HG03565 (cell line): ENCODE data around the gene OTX2.

Source experiments
- ATAC-seq: cut with Tn5 transposase; IDR thresholded peaks from one replicate; pipeline ENCODE4 v1.9.1; 2021; ENCODE audit warnings: mild to moderate bottlenecking, moderate library complexity; ENCODE audit not compliant: unreplicated experiment

OTX2 gene

DNA sequence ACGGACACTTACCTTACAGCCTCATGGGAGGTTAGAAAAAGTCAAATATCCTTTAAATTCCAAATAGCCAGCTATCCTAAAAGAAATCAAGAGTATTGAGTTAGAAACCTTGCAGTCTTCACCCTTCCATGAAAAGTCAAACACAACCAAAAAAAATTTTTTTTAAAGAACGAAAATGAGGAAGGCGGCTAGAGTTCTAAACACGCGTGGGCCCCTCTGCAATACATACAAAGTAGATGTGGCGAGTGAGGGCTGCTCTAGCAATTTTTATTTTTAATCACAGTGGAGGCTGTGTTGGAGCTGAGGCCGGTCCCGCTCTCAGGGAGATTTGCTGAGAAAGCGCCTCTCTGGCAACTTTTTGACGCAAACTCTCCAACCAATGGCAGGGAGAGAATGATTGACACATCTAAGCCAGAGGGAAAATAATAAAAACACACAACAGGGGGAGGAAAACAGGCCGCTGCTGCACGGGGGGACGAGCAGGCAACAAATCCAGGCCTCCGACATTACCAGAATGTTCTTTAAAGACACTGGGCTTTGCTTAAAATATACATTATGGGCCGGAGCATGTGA lies at the start of gene OTX2:
Gene OTX2, minus strand, starts transcription at position 333 of the 573 bp plus-strand sequence. CDS start 5,023 bp downstream, outside the sequence.
- no peak for ATAC-seq

DNA sequence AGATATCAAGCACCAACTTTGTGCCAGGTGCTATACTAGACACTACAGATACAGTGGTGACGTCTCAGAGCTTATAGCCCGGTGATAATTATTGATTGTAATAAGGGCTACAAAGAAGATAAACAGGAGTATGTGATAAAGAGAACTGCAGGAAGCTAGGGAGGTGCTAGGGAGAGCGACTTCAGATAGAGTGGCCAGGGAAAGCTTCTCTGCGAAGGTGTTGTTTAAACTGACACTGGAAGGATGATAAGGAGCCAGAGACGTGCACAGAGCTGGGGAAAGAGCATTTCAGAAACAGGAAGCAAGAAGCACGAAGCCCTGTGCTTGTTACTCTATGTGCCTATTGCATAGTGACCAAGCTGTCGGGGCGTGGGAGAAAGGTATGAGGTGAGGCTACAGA lies 48.1 kb upstream of the OTX2 start:
- ATAC-seq: no peak

DNA sequence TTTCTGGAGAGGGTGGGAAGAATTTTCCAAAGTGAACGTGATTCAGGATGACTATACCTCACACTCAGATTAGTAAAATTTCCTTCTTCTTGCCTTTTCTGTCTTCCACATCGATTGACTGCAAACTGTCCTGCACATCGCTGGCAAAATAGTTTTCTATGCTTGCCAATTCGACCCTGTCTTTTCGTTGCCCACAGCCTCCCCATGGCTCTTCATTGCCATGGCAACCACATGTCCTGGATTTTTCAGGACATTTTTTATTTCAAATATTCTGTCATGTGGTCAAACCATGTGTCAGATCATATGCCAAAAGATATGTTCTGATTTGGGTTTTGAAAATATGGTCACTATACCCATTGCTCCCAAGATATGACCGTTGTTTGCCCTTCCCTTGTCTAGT lies 46.9 kb upstream of the OTX2 start:
- ATAC-seq: no peak

DNA sequence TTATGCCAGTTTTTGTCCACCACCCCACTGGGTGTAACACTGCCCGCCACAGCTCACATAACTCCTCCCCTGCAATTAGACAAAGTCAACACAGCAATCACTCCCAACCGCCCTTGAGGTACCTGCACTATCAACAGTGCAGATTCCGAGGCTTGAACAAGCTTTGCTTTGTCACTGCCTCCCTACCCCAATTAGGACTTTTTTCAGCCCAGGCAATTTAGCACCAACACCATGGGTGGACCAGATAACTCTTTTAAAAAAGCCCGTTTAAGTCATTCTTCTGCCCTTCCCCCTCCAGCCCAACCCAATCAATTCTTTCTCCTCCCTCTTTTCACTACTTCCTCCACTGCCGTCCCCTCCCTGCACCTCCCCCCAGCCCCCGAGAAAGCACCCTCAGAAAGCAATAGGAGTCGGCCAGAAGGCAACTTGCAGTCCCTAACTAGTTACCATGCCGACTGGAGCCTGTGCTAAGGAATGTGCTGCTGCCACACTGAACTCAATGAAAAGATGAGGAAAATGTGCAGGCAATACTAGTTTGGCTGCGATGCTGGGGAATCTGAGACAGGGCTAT lies 45.7 kb upstream of the OTX2 start:
- ATAC-seq: no peak

DNA sequence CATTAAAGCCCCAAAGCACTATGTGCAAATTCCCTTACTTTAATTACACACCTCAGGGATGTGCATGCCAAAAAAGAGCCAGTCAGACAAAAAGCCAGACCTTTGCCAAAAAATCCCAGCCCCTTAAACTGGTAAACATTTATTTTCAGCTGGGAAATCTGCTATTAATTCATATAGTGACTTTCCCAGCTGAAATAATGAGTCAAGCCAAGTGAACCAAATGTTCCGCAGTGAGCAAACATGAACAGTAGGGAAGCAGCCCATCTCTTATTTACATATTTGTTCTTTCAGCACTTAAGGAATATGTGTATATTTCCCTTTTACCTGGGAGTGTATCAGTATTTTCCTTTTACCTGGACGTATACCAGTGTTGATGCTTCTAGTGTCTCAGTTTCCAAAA lies 44.0 kb upstream of the OTX2 start:
- ATAC-seq: no peak

DNA sequence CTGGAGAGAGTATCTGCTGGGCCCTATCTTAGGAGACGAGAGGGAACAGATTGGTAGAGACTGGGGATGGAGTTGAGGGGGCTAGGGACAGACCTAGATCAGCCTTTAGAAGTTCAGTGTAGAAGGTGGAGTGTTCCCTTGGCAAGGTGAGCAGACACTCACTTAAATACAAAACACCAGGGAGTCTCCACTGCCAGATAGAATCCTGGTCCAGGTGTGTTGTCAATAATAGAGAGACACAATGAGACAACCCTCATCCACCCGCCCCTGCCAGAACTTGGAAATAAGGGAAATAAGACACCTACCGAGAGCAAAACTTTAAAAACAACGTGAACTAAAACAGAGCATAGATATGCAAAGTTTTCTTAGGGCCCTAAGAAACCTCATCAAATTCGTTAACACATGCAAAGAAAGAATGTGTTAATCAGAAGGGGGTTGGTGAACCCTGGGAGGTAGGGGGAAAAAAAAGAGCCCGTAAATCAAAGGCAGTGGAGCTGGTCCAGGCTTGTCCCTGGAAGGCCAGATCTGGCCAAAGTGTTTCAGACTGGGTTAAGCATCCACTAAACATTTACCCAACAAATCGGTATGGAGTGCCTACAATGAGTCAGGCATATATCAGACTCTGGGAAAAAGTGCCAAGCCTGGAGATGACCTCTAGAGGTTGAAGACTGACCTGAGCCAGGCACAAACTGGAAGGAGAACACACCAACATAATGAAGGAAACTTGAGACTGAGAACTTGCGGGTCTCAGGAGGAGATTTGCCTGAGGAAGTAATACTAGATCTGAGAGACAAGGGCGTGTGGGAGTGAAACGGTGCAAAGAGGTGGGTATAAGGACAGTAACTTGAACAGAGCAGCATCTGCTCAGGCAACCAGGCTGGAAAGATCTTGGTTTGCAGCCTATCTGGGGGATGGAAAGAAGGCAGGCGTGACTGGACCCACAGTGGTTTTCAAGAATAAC lies 37.0 kb upstream of the OTX2 start:
- ATAC-seq: no peak

DNA sequence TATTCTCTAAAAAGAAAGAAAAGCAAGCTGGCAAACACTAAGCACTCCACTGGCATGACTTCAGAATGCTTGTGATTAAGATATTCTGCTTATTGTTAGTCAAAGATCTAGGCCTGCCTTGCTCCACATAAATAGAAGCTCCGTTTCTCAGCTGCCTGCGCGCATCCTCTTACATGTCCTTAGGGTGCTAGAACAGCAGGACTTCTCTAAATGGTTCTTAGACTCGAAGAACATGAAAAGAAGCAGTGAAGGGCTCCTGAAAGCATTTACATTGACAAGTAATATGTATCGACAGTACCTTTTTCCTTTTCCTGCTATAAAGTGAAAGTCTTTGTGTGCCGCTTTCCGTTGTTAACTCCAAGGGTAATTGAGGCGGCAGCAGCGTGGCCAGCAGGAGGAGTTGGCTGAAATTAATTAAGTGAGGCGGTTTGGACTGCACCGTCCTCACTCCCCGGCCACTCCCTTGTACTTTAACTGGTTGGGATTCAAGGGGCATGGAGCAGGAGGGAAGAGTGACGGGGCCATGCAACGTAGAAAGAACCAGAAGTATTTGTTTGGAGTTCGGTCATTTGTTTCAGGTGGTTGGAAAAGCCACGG lies 34.2 kb upstream of the OTX2 start:
- no peak for ATAC-seq

DNA sequence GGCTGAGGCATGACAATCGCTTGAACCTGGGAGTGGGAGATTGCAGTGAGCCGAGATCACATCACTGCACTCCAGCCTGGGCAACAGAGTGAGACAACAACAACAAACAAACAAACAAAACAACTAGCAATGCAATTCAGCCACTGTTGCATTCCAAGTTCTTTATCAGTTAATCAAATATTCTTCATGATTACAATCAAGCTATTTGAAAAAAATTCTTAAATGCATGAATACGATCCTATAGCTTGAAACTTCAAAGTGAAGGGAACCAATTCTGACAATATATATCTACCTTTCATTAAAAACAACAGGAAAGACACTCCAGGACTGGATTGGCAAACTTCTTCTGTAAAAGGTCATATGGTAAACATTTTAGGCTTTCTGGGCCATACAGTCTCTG lies 31.3 kb upstream of the OTX2 start:
- no peak for ATAC-seq

DNA sequence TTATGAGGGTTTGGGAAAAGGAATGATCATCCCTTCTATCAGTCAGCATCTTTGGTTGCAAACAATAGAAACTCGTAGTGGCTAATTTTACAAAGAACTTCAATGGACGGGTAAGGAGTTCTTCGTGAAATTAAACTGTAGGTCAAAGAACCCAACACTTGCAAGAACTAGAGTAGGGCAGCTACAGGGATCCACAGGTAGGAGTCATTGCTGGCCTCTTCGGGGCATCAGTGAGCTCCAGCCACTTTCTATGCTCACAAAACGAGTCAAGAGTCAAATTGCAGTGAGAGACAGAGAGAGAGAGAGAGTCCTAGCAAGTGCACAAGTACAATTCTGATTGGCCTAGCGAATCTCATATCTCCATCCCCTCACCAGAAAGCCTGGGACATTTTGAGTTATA lies 29.9 kb upstream of the OTX2 start:
- no peak for ATAC-seq

DNA sequence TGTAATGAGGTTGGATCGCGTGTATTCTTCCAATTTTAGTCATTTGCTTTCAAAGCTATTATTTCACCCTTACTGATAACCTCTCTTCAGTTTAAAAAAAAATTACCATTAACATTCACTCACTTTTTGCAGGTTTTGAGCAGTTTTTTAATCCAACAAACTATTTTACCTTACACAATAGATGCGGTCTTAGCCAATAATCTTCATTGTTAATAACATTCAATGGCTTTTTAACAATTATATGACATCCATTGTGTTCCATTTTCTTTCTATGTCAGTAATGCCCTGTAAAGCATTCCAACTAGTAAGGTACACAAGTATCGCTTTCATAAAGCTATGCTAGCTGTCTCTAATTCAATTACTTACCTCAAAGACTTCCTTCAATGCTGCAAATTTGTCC lies 18.9 kb upstream of the OTX2 start:
- no peak for ATAC-seq

DNA sequence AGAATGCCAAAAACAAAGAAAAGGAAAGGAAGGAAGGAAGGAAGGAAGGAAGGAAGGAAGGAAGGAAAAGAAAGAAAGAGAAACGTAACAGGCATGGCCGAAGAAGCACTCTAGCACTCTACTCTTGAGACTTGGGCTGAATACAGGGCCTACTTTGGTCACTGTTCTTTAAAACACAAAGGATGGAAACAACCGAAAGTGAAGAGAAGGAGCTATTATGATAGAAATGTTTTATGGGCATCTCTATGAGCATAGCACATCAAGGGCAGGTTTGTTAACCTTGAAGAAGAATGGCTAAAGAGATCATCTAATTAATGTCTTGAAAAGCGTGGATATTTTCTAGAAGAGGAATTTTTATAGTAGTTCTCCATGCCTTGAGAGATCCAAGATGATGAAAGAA lies 15.9 kb upstream of the OTX2 start:
- ATAC-seq: no peak

DNA sequence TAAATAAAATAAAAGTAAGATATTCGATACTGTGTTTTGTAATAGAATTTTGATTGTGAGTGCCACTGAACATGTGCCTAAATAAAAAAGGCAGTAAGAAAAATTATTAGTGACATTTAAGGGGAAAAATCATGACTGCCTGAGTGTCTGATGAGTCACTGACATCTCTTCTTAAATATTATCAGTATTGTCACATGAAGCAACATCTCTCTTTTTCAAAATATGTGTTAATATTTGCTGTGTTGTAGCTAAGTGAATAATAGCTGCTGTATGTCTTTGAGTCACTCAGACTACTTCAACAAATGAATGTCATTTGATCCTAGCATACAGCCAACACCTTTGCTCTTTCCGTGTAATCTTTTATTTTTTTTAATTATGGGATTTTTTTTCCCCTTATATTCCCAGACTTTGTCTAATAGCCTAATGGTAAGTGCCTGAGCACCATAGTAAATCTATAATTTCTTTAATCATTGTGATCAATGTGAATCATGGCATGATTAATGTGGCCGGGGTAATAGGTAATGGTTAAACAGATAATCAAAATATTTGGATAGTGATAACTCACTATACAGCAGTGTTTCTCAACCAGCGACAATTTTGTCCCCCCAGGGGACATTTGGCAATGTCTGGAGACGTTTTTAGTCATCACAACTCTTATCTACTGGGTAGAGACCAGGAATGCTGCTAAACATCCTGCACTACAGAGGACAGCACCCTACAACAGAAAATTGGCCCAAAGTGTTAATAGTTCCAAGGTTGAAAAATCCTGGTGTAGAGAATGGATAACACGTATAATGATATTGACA lies 11.7 kb upstream of the OTX2 start:
- no peak for ATAC-seq

DNA sequence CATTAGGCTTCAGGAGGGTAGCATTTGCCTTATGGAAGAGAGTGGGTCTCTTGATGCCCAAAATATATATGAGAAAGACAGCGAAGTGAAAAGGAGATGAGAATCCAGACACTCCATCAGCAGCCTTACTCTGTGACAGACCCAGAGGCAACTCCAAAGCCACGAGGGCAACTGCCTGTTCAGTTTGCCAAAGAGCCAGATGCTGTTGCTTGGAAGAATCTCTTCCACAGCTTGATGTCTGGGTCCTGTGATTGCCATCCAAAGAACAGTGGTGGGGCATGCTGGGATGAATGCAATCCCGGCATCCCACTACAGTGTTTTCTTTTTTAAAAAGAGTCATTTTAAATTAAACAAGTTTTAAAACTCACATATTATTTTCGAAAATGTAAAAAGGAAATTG lies 10.9 kb upstream of the OTX2 start:
- ATAC-seq: no peak

DNA sequence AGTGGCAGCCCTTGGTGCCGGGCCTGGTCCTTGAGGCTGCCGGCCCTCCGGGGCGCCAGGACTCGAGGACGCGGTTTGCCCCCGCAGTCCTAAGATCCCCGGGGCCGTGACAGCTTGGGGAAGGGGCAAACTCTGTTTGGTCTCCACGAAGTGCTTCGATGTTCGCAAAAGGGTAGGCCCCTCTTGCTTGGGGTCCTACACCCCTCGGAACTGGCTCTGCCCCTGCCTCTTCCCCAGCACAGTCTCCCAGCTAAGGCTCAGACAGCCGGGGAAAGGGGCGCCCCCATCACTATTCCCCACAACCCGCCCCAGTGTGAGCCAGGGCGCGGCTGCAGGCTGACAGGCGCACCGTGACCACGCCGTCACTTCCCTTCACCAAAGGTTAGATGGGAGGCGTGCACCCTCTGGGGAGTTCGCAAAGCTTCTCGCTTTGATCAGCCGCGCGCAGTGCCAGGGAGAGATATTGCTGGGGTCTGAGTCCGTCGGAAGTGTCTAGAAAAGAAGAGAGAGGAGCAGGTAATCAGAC lies 7.2 kb upstream of the OTX2 start:
- ATAC-seq: no peak

DNA sequence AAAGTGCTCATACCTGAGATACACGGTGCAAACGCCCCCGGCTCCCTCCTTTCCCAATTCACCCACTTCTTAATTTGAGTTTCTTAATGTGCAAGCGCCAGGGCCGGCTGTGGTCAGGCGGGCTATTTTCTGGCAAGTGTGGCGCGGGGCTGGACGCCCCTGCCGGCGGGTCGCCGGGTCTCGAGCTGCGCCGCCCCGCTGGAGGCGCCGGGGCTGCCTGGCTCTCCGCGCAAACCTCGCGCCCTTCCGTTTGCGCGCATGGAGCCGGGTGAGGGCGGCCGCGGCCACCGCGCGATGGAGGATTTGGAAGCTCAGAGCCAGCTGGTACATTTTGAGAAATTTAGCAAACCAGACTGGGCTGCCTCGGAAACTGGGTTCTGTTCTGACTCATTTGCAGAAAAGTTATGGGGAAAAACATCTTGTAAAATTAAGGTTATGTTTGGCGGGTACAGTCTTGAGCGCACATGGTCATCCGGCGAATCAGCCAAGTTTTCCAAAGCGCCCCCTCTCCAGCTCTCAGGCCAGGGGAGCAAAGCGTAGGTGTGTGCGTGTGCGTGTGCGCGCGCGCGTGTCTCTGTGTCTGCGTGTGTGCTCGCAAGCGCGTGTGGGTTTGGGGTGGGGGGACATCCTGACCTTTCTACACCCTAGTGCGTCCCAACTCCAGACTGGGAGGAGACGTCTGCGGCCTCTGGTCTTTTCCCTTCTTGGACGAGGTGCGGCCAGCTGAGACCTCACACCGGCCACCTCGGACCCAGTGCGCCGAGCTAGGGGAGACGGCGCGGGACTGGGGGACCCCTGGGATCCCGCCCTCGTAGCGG lies 6.5 kb upstream of the OTX2 start:
- no peak for ATAC-seq

DNA sequence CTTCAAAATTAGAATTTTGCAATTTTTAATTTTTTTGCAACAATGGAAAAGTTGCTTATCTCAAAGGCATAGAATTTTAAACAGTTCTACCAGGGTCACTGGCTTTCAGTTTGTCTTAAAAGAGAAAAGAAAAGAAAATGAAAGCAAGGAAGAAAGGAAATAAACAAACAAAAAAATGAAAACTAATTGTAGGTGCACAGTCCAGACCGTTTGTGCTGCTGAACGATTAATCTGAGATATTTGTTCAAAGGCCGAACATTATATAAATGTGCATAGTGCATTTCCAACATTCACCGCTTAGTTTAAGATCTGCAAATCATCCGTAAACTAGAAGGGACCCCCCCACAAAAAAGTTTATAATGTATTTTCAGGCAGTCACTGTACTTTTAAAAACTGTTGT lies 5.5 kb upstream of the OTX2 start:
- ATAC-seq: no peak

DNA sequence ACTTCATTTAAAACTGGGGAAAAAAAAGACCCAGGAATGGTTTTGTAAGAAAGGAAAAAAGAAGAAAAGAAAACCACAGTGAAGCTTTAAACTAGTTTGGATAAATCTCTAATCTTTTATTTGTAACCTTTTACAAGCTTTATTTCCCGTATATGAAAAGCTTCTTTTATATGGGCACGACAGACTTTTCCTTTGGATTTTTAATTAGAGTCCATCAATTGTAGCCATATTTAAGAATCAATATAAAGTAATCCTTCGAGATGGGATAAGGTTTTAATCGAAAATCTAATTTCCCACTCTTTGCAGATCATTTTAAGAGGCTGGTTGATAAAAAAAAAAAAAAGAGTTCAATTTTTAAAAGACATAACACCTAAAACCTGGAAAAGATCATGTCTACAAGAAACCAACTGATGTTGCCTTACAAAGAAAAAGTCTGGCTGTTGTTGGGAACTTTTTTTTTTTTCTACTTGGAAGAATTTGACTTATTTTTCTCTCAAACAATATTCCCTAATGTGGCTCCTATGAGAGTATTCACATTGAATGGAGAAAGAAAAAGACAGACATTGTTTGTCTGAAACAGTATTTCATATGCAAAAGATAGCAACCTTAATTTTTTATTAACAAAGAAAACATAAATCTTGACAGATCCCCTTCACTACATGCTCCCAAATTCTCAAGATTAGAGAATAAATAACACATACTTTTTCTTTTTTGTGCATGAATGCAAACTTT lies 4.9 kb upstream of the OTX2 start:
- ATAC-seq: no peak

DNA sequence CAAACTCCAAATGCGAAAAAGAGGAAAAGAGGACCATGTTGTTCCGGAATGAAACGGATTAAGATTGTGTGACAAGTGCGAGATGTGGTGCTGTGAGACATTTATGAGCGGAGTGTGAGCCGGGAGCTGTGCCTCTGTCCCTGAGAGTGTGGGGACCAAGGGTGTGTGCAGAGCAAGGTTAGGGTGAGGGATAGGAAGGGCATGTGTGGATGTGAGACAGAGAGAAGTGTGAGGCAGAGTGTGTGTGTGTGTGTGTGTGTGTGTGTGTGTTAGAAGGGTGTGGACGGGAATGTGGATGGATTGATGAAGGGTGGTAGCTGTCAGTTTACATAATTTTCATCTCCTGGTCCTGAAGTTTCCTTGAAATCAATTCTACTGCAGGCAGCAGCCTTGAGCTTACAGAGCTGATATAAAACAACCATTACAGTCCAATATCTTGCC lies 4.3 kb upstream of the OTX2 start:
- no peak for ATAC-seq

DNA sequence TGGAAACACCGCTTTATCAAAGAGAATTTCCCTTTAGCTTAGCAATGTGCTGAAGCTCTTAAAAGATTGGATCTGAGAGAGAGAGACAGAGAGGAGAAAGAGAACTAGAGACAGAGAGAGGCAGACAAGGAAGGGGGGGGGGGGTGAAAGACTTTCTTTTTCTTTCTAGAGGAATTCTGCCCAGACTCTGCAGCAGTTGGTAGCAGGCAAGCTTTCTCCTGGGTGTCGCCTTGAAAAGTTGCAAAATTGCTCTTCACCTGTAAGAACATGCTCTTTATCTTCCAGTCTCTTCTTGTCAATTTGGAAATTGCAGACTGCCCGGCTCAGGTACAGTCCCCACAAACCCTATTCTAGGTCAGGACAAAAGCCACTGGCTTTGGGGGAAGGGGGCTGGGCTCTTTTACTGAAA lies 2.9 kb upstream of the OTX2 start:
- ATAC-seq: no peak
